Measurements from ENCODE around the gene NR3C2.

- TF ChIP-seq CHD2 (IDR thresholded peaks at IDR 0.05; ENCODE audit: low read length, partially characterized antibody) = no peak
- TF ChIP-seq RAD21 (IDR thresholded peaks at IDR 0.05; ENCODE audit: low read length) = no peak
- TF ChIP-seq EP300 (IDR thresholded peaks at IDR 0.05; ENCODE audit: borderline replicate concordance in 1 of 2, low read depth in 1 of 2, low read length in 1 of 2) = no peak
- TF ChIP-seq POLR2AphosphoS5 (IDR thresholded peaks at IDR 0.05; ENCODE audit: low read depth, low read length) = no peak
- no peak for TF ChIP-seq SMC3 (IDR thresholded peaks at IDR 0.05; ENCODE audit: low read depth, low read length)
- no peak for TF ChIP-seq JUND (IDR thresholded peaks at IDR 0.05)
- TF ChIP-seq CTCF (IDR thresholded peaks at IDR 0.05) = no peak
- TF ChIP-seq GATA2 (CRISPR knock-in tag; IDR thresholded peaks at IDR 0.05) = no peak
- no peak for TF ChIP-seq FOXM1 (IDR thresholded peaks at IDR 0.05; ENCODE audit: low read depth)
- no peak for TF ChIP-seq MAX (IDR thresholded peaks at IDR 0.05; ENCODE audit: low read depth)
Observed at GRCh38 chr4:148055844-148056243, 386.4 kb downstream of the NR3C2 start.

Data from SK-N-SH (cell line).